ENCODE measurements around the gene ARL5B.
"Not testable (repeated sequence)": the region's sequence is repeated elsewhere in the genome, so short reads cannot be mapped to it uniquely, and the experiment has no call there.

Gene ARL5B

GRCh38 chr10:18615618-18616017 is 43.6 kb upstream of the ARL5B start:
- TF ChIP-seq, protein P1, sequence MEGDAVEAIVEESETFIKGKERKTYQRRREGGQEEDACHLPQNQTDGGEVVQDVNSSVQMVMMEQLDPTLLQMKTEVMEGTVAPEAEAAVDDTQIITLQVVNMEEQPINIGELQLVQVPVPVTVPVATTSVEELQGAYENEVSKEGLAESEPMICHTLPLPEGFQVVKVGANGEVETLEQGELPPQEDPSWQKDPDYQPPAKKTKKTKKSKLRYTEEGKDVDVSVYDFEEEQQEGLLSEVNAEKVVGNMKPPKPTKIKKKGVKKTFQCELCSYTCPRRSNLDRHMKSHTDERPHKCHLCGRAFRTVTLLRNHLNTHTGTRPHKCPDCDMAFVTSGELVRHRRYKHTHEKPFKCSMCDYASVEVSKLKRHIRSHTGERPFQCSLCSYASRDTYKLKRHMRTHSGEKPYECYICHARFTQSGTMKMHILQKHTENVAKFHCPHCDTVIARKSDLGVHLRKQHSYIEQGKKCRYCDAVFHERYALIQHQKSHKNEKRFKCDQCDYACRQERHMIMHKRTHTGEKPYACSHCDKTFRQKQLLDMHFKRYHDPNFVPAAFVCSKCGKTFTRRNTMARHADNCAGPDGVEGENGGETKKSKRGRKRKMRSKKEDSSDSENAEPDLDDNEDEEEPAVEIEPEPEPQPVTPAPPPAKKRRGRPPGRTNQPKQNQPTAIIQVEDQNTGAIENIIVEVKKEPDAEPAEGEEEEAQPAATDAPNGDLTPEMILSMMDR (IDR thresholded peaks at IDR 0.05; ENCODE audit: low read depth, low read length, poor library complexity, severe bottlenecking): no peak
- no peak for TF ChIP-seq EZH2phosphoT487 (IDR thresholded peaks at IDR 0.05; ENCODE audit: borderline replicate concordance, low read length)
- Histone ChIP-seq H3K27ac (ENCODE audit: low read depth, low read length) (no peak overlapping the region), H3K27me3 (ENCODE audit: control insufficient read depth, low read length) (no peaks in the 10 kb centered on the region), H3K4me2 (ENCODE audit: low read length) (no peak overlapping the region), H3F3A (ENCODE audit: control insufficient read depth, insufficient read depth) (no peaks in the 10 kb centered on the region), H3K79me2 (ENCODE audit: control insufficient read depth, low read length) (no peaks in the 10 kb centered on the region), H3K9me3 (ENCODE audit: control insufficient read depth, insufficient read depth, low read length) (no peaks in the 10 kb centered on the region), H3K4me1 (ENCODE audit: control insufficient read depth, low read length) (no peaks in the 10 kb centered on the region), H3K9me2 (replicated peaks; ENCODE audit: control insufficient read depth, low read length) (no peaks in the 10 kb centered on the region), H3K4me3 (ENCODE audit: low read length) (no peak overlapping the region), H3K36me3 (ENCODE audit: control insufficient read depth, low read length) (peaks cover 31% of the 10 kb centered on the region), H4K20me1 (ENCODE audit: control insufficient read depth, insufficient read depth, low read depth, low read length) (no peaks in the 10 kb centered on the region)

GRCh38 chr10:18616337-18616736 is 42.9 kb upstream of the ARL5B start:
- no peak overlapping the region for H3K4me3 ChIP-seq (ENCODE audit: low read length)
- peaks cover 37% of the 10 kb centered on the region for H3K36me3 ChIP-seq (ENCODE audit: control insufficient read depth, low read length)
- no peaks in the 10 kb centered on the region for H3K27me3 ChIP-seq (ENCODE audit: control insufficient read depth, low read length)
- H3K79me2 ChIP-seq (ENCODE audit: control insufficient read depth, low read length): no peaks in the 10 kb centered on the region
- H4K20me1 ChIP-seq (ENCODE audit: control insufficient read depth, insufficient read depth, low read depth, low read length): no peaks in the 10 kb centered on the region
- TF ChIP-seq, protein P1 (IDR thresholded peaks at IDR 0.05; ENCODE audit: low read depth, low read length, poor library complexity, severe bottlenecking): no peak
- TF ChIP-seq EZH2phosphoT487 (IDR thresholded peaks at IDR 0.05; ENCODE audit: borderline replicate concordance, low read length): no peak
- no peak overlapping the region for H3K27ac ChIP-seq (ENCODE audit: low read depth, low read length)
- H3K4me2 ChIP-seq (ENCODE audit: low read length): no peak overlapping the region
- H3F3A ChIP-seq (ENCODE audit: control insufficient read depth, insufficient read depth): no peaks in the 10 kb centered on the region
- no peaks in the 10 kb centered on the region for H3K9me3 ChIP-seq (ENCODE audit: control insufficient read depth, insufficient read depth, low read length)
- H3K4me1 ChIP-seq (ENCODE audit: control insufficient read depth, low read length): no peaks in the 10 kb centered on the region
- no peaks in the 10 kb centered on the region for H3K9me2 ChIP-seq (replicated peaks; ENCODE audit: control insufficient read depth, low read length)

DNA sequence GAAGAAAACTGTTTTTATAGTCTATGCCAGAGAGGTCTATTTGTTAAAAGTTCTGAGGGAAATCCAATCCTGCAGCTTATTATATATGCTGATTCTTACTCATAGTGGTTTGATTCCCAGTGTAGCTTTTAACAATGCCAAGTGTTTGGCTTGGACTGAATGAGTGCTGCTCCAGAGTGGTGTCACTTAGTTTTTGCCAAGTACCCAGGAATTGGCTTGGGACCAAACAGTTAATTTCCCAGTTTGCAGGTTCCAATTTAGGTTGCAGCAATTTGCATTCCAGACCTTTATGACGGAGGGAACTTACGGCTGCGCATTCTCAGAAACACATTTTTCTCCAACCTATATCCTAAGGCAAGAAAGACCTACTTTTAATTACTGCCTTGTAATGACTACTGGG is 40.2 kb upstream of the ARL5B start:
- Histone ChIP-seq H3K4me2 (ENCODE audit: low read length) (no peak overlapping the region), H3K9me3 (ENCODE audit: control insufficient read depth, insufficient read depth, low read length) (no peaks in the 10 kb centered on the region), H4K20me1 (ENCODE audit: control insufficient read depth, insufficient read depth, low read depth, low read length) (no peaks in the 10 kb centered on the region), H3K27ac (ENCODE audit: low read depth, low read length) (no peak overlapping the region), H3K36me3 (ENCODE audit: control insufficient read depth, low read length) (peaks cover 29% of the 10 kb centered on the region), H3K4me1 (ENCODE audit: control insufficient read depth, low read length) (no peaks in the 10 kb centered on the region), H3F3A (ENCODE audit: control insufficient read depth, insufficient read depth) (no peaks in the 10 kb centered on the region), H3K79me2 (ENCODE audit: control insufficient read depth, low read length) (no peaks in the 10 kb centered on the region), H3K27me3 (ENCODE audit: control insufficient read depth, low read length) (no peaks in the 10 kb centered on the region), H3K9me2 (replicated peaks; ENCODE audit: control insufficient read depth, low read length) (no peaks in the 10 kb centered on the region), H3K4me3 (ENCODE audit: low read length) (no peak overlapping the region)
- no peak for TF ChIP-seq EZH2phosphoT487 (IDR thresholded peaks at IDR 0.05; ENCODE audit: borderline replicate concordance, low read length)
- TF ChIP-seq, protein P1 (IDR thresholded peaks at IDR 0.05; ENCODE audit: low read depth, low read length, poor library complexity, severe bottlenecking): no peak

GRCh38 chr10:18620856-18621255 is 38.4 kb upstream of the ARL5B start:
- Histone ChIP-seq H3K36me3 (ENCODE audit: control insufficient read depth, low read length) (peaks cover 23% of the 10 kb centered on the region), H3K4me2 (ENCODE audit: low read length) (no peak overlapping the region), H3K27me3 (ENCODE audit: control insufficient read depth, low read length) (no peaks in the 10 kb centered on the region)

GRCh38 chr10:18623671-18624070 is 35.6 kb upstream of the ARL5B start:
- not testable (repeated sequence) for H3K79me2 ChIP-seq (ENCODE audit: control insufficient read depth, low read length); H3K4me3 ChIP-seq (ENCODE audit: low read length); H3K9me3 ChIP-seq (ENCODE audit: control insufficient read depth, insufficient read depth, low read length); H4K20me1 ChIP-seq (ENCODE audit: control insufficient read depth, insufficient read depth, low read depth, low read length); H3K27ac ChIP-seq (ENCODE audit: low read depth, low read length); H3K27me3 ChIP-seq (ENCODE audit: control insufficient read depth, low read length); H3F3A ChIP-seq (ENCODE audit: control insufficient read depth, insufficient read depth); H3K4me2 ChIP-seq (ENCODE audit: low read length); H3K9me2 ChIP-seq (replicated peaks; ENCODE audit: control insufficient read depth, low read length); H3K4me1 ChIP-seq (ENCODE audit: control insufficient read depth, low read length)
- H3K36me3 ChIP-seq (ENCODE audit: control insufficient read depth, low read length): peaks cover 18% of the 10 kb centered on the region

More at GRCh38 chr10:18620856-18621255, 38.4 kb upstream of the ARL5B start:
- H3K9me3 ChIP-seq (ENCODE audit: control insufficient read depth, insufficient read depth, low read length): no peaks in the 10 kb centered on the region
- no peaks in the 10 kb centered on the region for H3K4me1 ChIP-seq (ENCODE audit: control insufficient read depth, low read length)
- H3K27ac ChIP-seq (ENCODE audit: low read depth, low read length): no peak overlapping the region
- H3K4me3 ChIP-seq (ENCODE audit: low read length): no peak overlapping the region
- H3K9me2 ChIP-seq (replicated peaks; ENCODE audit: control insufficient read depth, low read length): no peaks in the 10 kb centered on the region
- no peak for TF ChIP-seq EZH2phosphoT487 (IDR thresholded peaks at IDR 0.05; ENCODE audit: borderline replicate concordance, low read length)
- TF ChIP-seq, protein P1 (IDR thresholded peaks at IDR 0.05; ENCODE audit: low read depth, low read length, poor library complexity, severe bottlenecking): no peak
- no peaks in the 10 kb centered on the region for H4K20me1 ChIP-seq (ENCODE audit: control insufficient read depth, insufficient read depth, low read depth, low read length)
- H3K79me2 ChIP-seq (ENCODE audit: control insufficient read depth, low read length): no peaks in the 10 kb centered on the region
- no peaks in the 10 kb centered on the region for H3F3A ChIP-seq (ENCODE audit: control insufficient read depth, insufficient read depth)

Measured in DOHH2 (cell line).